Measurements from ENCODE around the gene AP1G1. TPM values are rescaled to one million over a fixed set of nuclear protein-coding genes. Genes with fewer than 3 reads are reported as not detected.

Gene AP1G1
- total RNA-seq, 1 donor from 2014 or later, result 62.7 TPM

- no peaks in the 10 kb centered on the region for H3K9me3 Mint-ChIP-seq (ENCODE audit: low read depth)
- no peak overlapping the region for H3K27ac Mint-ChIP-seq (ENCODE audit: unreplicated experiment)
- H3K4me3 Mint-ChIP-seq (ENCODE audit: unreplicated experiment), result no peak overlapping the region
- H3K36me3 Mint-ChIP-seq (ENCODE audit: low read depth), result peaks cover 23% of the 10 kb centered on the region
- DNase-seq (ENCODE audit: low spot score), result no peak
- peaks cover 28% of the 10 kb centered on the region for H3K4me1 Mint-ChIP-seq (ENCODE audit: low read depth)
- TF ChIP-seq CTCF (IDR thresholded peaks at IDR 0.05), result no peak
- H3K27me3 Mint-ChIP-seq (ENCODE audit: low read depth), result no peaks in the 10 kb centered on the region
Observed at GRCh38 chr16:71852158-71852557, 43.5 kb upstream of the AP1G1 start.

GRCh38 chr16:71851746-71852145, 43.1 kb upstream of the AP1G1 start:
- no peak overlapping the region for H3K27ac Mint-ChIP-seq (ENCODE audit: unreplicated experiment)

DNA sequence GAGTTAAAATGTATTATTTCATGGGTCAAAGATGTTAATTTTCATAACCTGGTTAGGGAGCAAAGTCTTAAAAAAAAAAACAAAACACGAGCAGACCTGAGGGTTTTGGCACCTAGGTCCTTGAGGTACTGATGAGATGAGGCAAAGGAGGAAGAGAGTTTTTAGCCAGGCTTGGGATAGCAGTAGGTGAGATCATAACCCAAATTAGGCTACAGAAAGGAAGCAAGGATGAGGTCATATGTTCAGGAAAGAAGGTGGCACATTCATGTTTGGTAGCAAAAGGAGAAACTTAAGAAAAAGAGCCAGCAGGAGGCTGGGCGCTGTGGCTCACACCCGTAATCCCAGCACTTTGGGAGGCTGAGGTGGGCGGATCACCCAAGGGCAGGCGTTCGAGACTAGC, 40.0 kb upstream of the AP1G1 start:
- Mint-ChIP-seq H3K27ac (ENCODE audit: unreplicated experiment) (no peak overlapping the region), H3K4me3 (ENCODE audit: unreplicated experiment) (no peak overlapping the region), H3K27me3 (ENCODE audit: low read depth) (no peaks in the 10 kb centered on the region), H3K4me1 (ENCODE audit: low read depth) (peaks cover 35% of the 10 kb centered on the region), H3K9me3 (ENCODE audit: low read depth) (no peaks in the 10 kb centered on the region), H3K36me3 (ENCODE audit: low read depth) (peaks cover 23% of the 10 kb centered on the region)
- TF ChIP-seq CTCF (IDR thresholded peaks at IDR 0.05), result no peak
- DNase-seq (ENCODE audit: low spot score), result no peak

More at GRCh38 chr16:71851746-71852145, 43.1 kb upstream of the AP1G1 start:
- Mint-ChIP-seq H3K27me3 (ENCODE audit: low read depth) (no peaks in the 10 kb centered on the region), H3K9me3 (ENCODE audit: low read depth) (no peaks in the 10 kb centered on the region), H3K4me3 (ENCODE audit: unreplicated experiment) (no peak overlapping the region), H3K4me1 (ENCODE audit: low read depth) (peaks cover 32% of the 10 kb centered on the region), H3K36me3 (ENCODE audit: low read depth) (peaks cover 23% of the 10 kb centered on the region)
- no peak for DNase-seq (ENCODE audit: low spot score)
- no peak for TF ChIP-seq CTCF (IDR thresholded peaks at IDR 0.05)

DNA sequence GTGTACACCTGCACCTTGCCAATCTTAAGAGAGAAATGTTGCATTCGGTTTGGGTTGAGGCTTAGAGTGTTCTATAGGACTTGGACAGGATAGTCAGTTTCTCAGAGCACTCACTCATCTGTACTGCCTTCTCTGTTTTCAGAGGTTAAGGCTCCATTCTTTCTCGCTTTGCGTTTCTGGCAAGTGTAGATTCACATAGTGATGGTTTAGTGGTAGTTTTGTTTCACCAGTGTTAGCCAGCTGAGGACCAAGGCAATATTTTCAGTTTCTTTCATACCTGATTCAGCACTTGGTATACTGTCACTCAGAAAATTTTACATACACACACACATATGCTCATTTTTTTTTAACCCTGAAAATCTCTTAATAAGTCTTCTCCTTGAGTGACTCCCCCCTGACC, 38.5 kb upstream of the AP1G1 start:
- H3K4me3 Mint-ChIP-seq (ENCODE audit: unreplicated experiment), result peak overlapping the region; percentile 91
- peaks cover 32% of the 10 kb centered on the region for H3K4me1 Mint-ChIP-seq (ENCODE audit: low read depth)
- no peaks in the 10 kb centered on the region for H3K9me3 Mint-ChIP-seq (ENCODE audit: low read depth)
- no peaks in the 10 kb centered on the region for H3K27me3 Mint-ChIP-seq (ENCODE audit: low read depth)
- no peak for TF ChIP-seq CTCF (IDR thresholded peaks at IDR 0.05)
- DNase-seq (ENCODE audit: low spot score), result no peak
- peaks cover 20% of the 10 kb centered on the region for H3K36me3 Mint-ChIP-seq (ENCODE audit: low read depth)
- H3K27ac Mint-ChIP-seq (ENCODE audit: unreplicated experiment), result peak overlapping the region; percentile 22

DNA sequence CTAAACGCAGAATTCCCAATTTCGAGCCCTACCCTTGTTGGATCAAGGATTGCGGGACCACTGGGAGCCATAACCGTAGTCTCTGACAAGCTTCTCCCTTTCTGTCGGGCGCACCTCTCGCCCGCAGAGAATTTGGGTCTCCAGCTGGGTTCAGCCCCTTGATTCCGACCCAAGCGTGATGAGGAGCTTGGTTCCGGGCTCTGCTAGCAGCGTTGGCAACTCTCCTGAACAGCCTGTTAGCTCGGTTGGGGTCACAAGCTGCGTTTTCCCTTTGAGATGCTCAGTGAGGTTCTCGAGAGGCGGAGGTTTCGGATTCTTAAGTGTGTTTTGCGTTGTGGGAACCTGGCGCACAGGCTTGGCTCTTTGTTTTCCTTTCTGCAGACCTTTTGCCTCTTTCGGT, 37.8 kb upstream of the AP1G1 start:
- no peak for TF ChIP-seq CTCF (IDR thresholded peaks at IDR 0.05)
- H3K9me3 Mint-ChIP-seq (ENCODE audit: low read depth), result no peaks in the 10 kb centered on the region
- H3K36me3 Mint-ChIP-seq (ENCODE audit: low read depth), result peaks cover 19% of the 10 kb centered on the region
- no peak for DNase-seq (ENCODE audit: low spot score)
- H3K27me3 Mint-ChIP-seq (ENCODE audit: low read depth), result no peaks in the 10 kb centered on the region
- peaks cover 32% of the 10 kb centered on the region for H3K4me1 Mint-ChIP-seq (ENCODE audit: low read depth)
- H3K27ac Mint-ChIP-seq (ENCODE audit: unreplicated experiment), result peak overlapping the region; percentile 88
- peak overlapping the region; percentile 91 for H3K4me3 Mint-ChIP-seq (ENCODE audit: unreplicated experiment)

Measured in chondrocyte (in vitro differentiated cells).